ENCODE data around the gene GRAMD2B.

Gene GRAMD2B

GRCh38 chr5:126482591-126482990, 59.4 kb downstream of the GRAMD2B start:
- FAIRE-seq, result no peak

GRCh38 chr5:126483156-126483555, 59.9 kb downstream of the GRAMD2B start:
- no peak for FAIRE-seq

GRCh38 chr5:126484253-126484652, 61.0 kb downstream of the GRAMD2B start:
- no peak for FAIRE-seq

GRCh38 chr5:126486332-126486731, 63.1 kb downstream of the GRAMD2B start:
- FAIRE-seq, result no peak

- no peak for FAIRE-seq
These were observed 64.4 kb downstream of the GRAMD2B start for GRCh38 chr5:126487596-126487995.

GRCh38 chr5:126488443-126489065, 65.3 kb downstream of the GRAMD2B start:
- no peak for FAIRE-seq

- no peak for FAIRE-seq
These were observed 67.1 kb downstream of the GRAMD2B start for GRCh38 chr5:126490167-126490940.

GRCh38 chr5:126492939-126493338, 69.7 kb downstream of the GRAMD2B start:
- no peak for FAIRE-seq

GRCh38 chr5:126494393-126494792, 71.2 kb downstream of the GRAMD2B start:
- FAIRE-seq, result no peak

GRCh38 chr5:126497506-126497905, 74.3 kb downstream of the GRAMD2B start:
- no peak for FAIRE-seq

GRCh38 chr5:126499278-126499677, 76.1 kb downstream of the GRAMD2B start:
- FAIRE-seq, result no peak

- FAIRE-seq, result no peak
These were observed 76.7 kb downstream of the GRAMD2B start for GRCh38 chr5:126499853-126500342.

GRCh38 chr5:126501448-126501847, 78.2 kb downstream of the GRAMD2B start:
- FAIRE-seq, result no peak

- FAIRE-seq, result no peak
These were observed 80.4 kb downstream of the GRAMD2B start for GRCh38 chr5:126503602-126504104.

GRCh38 chr5:126506079-126506478, 82.9 kb downstream of the GRAMD2B start:
- FAIRE-seq, result no peak

GRCh38 chr5:126508251-126508961, 85.2 kb downstream of the GRAMD2B start:
- FAIRE-seq, result no peak

GRCh38 chr5:126508962-126509279, 85.7 kb downstream of the GRAMD2B start:
- no peak for FAIRE-seq

GRCh38 chr5:126509339-126509738, 86.1 kb downstream of the GRAMD2B start:
- no peak for FAIRE-seq

GRCh38 chr5:126511961-126512360, 88.8 kb downstream of the GRAMD2B start:
- FAIRE-seq, result no peak

- no peak for FAIRE-seq
These were observed 89.2 kb downstream of the GRAMD2B start for GRCh38 chr5:126512451-126512850.

GRCh38 chr5:126513302-126513701, 90.1 kb downstream of the GRAMD2B start:
- no peak for FAIRE-seq

GRCh38 chr5:126513703-126514102, 90.5 kb downstream of the GRAMD2B start:
- FAIRE-seq, result no peak

- FAIRE-seq, result no peak
These were observed 90.9 kb downstream of the GRAMD2B start for GRCh38 chr5:126514131-126514557.

Data from A204.1 (cell line).